ENCODE results near the gene CMPK2. TPM values are rescaled to one million over a fixed set of nuclear protein-coding genes. Genes with fewer than 3 reads are reported as not detected.
"Not testable (repeated sequence)": the region's sequence is repeated elsewhere in the genome, so short reads cannot be mapped to it uniquely, and the experiment has no call there.

Gene CMPK2
- total RNA-seq, 1 experiment from 2014 or later = not detected

GRCh38 chr2:6881516-6881915, 15.8 kb upstream of the CMPK2 start:
- DNase-seq (ENCODE audit: low spot score) = no peak
- in situ Hi-C loops (cut with HindIII; ENCODE audit: low sequenced_read_pairs) = no loop called here

DNA sequence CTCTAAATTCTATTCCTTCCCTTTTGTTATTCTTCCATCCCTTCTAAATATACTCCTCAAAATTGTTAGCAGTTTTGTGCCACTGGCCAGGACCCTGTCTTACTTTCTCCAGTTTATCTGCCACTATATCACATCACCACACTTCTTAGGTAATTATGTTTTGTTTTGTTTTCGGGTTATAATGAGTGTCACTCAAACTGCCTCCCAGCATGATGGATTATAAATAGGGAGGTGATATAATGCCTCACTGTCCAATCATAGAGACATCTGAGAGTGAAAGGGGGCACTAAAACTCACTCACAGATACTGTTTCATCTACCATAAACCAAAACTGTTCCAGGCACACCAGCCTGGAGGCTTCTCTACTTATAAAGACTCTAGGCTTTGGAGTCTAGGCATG, 15.3 kb upstream of the CMPK2 start:
- in situ Hi-C loops (cut with HindIII; ENCODE audit: low sequenced_read_pairs) = no loop called here

DNA sequence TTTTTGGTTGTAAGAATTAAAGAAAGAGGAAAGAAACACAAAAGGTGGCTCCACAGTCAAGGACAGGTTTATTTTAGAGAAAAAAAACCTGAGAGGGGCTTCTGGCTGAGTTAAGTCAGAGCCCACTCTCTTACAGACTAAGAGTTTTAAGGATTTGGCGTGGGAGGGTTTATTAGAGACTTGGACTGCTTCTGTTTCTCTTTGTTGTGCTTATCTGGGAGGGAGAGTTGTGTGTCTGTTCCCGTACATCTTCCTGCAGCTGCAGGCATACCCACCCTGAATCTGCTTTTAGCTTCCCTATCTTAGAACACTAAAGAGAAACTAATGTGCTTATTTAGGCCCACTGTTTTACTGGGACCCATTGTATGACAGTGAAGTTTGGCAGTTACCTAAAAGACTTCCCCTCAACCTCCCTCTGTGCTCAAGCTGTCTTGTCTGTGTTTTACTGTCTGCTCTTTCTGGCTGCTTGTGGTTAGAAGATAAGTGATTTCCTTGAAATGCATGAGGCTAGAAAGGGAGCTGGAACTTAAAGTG, 14.6 kb upstream of the CMPK2 start:
- in situ Hi-C loops (cut with HindIII; ENCODE audit: low sequenced_read_pairs) = no loop called here

More for the DNA sequence above, 15.3 kb upstream of the CMPK2 start:
- DNase-seq (ENCODE audit: low spot score) = no peak

DNA sequence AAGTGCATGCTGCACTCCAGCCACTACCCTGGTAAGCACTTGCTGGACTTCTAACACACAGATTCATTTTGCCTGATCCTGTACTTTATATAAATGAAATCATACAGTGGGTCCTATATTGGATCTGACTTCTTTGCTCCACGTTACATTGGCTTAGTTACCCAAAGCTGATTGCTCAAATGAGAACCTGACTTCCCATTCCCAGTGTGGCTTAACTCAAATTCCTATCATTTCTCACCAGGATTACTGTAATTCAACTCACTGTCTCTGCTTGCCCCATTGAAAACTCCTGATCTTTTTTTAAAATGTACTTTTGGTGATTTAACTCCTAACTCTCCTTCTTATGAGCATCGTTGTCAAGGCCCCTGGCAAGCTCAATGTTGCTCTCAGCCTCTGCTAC, 13.3 kb upstream of the CMPK2 start:
- in situ Hi-C loops (cut with HindIII; ENCODE audit: low sequenced_read_pairs) = no loop called here
- no peak for DNase-seq (ENCODE audit: low spot score)

More for the DNA sequence above, 14.6 kb upstream of the CMPK2 start:
- DNase-seq (ENCODE audit: low spot score) = no peak

GRCh38 chr2:6878549-6878948, 12.8 kb upstream of the CMPK2 start:
- no peak for DNase-seq (ENCODE audit: low spot score)
- in situ Hi-C loops (cut with HindIII; ENCODE audit: low sequenced_read_pairs) = no loop called here

GRCh38 chr2:6877402-6878304, 11.9 kb upstream of the CMPK2 start, which contains the start of gene RSAD2:
Gene RSAD2, plus strand, starts transcription at chr2:6877777. Its CDS starts 24 bp downstream, at chr2:6877801.
- DNase-seq (ENCODE audit: low spot score) = peak; percentile 2
- in situ Hi-C loops (cut with HindIII; ENCODE audit: low sequenced_read_pairs) = no loop called here

GRCh38 chr2:6876309-6876708, 10.6 kb upstream of the CMPK2 start:
- in situ Hi-C loops (cut with HindIII; ENCODE audit: low sequenced_read_pairs) = no loop called here
- no peak for DNase-seq (ENCODE audit: low spot score)

DNA sequence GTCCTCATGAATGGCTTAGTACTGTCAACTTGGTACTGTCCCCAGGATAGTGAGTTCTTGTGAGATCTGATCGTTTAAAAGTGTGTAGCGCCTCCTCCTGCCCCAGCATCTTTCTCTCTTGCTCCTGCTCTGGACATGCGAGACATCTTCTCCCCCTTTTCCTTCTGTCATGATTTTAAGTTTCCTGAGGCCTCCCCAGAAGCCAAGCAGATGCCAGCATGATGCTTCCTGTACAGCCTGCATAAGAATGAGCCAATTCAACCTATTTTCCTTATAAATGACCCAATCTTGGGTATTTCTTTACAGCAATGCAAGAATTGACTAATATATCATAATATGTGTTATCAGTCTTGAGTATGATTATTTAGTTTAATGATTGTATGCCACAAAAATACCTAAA, 8.3 kb upstream of the CMPK2 start:
- DNase-seq (ENCODE audit: low spot score) = no peak
- in situ Hi-C loops (cut with HindIII; ENCODE audit: low sequenced_read_pairs) = no loop called here

GRCh38 chr2:6872394-6872793, 6.7 kb upstream of the CMPK2 start:
- in situ Hi-C loops (cut with HindIII; ENCODE audit: low sequenced_read_pairs) = no loop called here
- DNase-seq (ENCODE audit: low spot score) = no peak

DNA sequence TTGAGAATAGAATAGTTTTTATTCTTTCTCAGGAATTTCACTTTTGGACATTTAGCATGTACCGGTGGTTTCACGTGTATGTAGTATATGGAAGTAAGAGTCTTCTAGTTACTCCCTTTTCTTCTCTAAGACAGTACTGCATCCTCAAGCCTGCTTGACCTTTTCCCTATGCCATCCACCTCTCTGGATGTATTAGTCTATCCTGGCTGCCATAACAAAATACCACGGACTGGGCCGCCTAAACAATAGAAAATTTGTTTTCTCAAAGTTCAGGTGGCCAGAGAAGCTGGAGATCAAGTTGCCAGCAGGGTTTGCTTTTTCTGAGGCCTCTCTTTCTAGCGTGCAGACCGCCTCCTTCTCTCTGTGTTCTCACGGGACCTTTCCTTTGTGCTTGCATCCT, 1.3 kb upstream of the CMPK2 start:
- no peak for DNase-seq (ENCODE audit: low spot score)
- in situ Hi-C loops (cut with HindIII; ENCODE audit: low sequenced_read_pairs) = no loop called here

GRCh38 chr2:6866275-6866671, 566 bp upstream of the CMPK2 start:
- in situ Hi-C loops (cut with HindIII; ENCODE audit: low sequenced_read_pairs) = no loop called here
- peak; percentile 63 for DNase-seq (ENCODE audit: low spot score)

GRCh38 chr2:6864923-6865345, 773 bp downstream of the CMPK2 start:
- in situ Hi-C loops (cut with HindIII; ENCODE audit: low sequenced_read_pairs) = no loop called here
- DNase-seq (ENCODE audit: low spot score) = no peak

DNA sequence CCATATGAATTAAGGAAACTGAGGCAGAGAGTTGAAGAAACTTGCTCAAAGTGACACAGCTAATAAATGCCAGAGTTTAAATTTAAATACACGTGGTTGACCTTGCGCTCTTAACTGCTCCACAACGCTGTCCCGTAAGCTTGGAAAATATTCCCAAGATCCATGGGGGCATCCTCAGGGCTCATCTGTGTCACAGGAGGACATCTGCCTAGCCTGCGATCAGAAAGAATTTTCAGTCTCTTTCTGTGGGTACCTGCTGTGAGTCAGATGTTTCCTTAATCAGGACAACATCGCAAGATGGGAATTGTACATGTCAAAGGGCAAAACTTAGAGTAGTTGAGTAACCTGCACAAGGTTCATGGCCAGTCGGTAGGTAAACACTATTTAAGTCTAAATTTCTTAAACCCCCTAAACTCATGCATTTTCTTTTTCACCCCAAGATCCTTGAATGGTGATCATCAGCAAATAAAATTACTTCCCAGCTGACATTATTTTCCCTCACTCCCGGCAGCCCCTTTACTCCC, 1.4 kb downstream of the CMPK2 start:
- in situ Hi-C loops (cut with HindIII; ENCODE audit: low sequenced_read_pairs) = no loop called here
- no peak for DNase-seq (ENCODE audit: low spot score)

GRCh38 chr2:6863792-6864191, 1.9 kb downstream of the CMPK2 start:
- DNase-seq (ENCODE audit: low spot score) = no peak
- in situ Hi-C loops (cut with HindIII; ENCODE audit: low sequenced_read_pairs) = no loop called here

DNA sequence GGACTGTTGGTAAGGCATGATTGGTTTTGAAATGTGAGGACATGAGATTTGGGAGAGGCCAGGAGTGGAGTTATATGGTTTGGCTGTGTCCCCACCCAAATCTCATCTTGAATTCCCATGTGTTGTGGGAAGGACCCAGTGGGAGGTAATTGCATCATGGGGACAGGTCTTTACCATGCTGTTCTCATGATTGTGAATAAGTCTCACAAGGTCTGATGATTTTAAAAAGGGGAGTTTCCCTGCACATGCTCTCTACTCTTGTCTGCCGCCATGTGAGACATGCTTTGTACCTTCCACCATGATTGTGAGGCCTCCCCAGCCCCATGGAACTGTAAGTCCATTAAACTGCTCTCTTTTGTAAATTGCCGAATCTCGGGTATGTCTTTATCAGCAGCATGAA, 5.4 kb downstream of the CMPK2 start:
- in situ Hi-C loops (cut with HindIII; ENCODE audit: low sequenced_read_pairs) = no loop called here
- no peak for DNase-seq (ENCODE audit: low spot score)

GRCh38 chr2:6858466-6859027, 7.2 kb downstream of the CMPK2 start:
- DNase-seq (ENCODE audit: low spot score); in situ Hi-C loops (cut with HindIII; ENCODE audit: low sequenced_read_pairs): not testable (repeated sequence)

GRCh38 chr2:6856548-6856920, 9.2 kb downstream of the CMPK2 start:
- in situ Hi-C loops (cut with HindIII; ENCODE audit: low sequenced_read_pairs) = no loop called here
- no peak for DNase-seq (ENCODE audit: low spot score)

DNA sequence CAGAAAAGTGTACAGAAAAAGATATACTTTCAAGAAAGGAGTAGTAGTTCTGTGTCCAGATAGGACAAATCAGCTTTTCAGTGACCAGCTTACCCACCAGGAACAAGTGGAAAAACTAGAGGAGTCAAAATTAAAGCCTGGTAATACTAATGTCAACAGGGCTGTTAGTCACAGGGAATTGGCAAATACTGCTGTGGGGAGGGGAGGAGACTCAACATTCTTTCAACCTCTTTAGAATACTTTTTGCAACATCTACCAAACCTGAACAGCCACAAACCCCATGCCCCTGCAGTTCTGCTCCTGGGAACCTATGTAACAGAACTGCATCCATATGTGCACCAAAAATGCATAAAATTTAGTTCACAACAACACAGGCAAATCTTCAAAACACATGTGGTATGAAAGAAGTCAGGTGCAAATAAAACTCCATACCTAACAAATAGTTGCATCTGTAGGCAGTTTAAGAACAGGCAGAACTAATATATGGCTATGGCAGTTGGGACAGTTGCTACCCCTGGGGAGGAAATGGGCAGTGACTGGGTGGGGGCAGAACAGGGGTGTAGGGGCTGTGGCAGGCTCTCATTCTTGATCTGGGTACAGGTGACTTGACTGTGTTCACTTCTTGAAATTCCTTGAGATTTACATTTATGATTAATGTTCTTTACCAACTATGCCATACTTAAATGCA, 9.7 kb downstream of the CMPK2 start:
- DNase-seq (ENCODE audit: low spot score) = no peak
- in situ Hi-C loops (cut with HindIII; ENCODE audit: low sequenced_read_pairs) = no loop called here

- in situ Hi-C loops (cut with HindIII; ENCODE audit: low sequenced_read_pairs) = no loop called here
- DNase-seq (ENCODE audit: low spot score) = no peak
Measured at GRCh38 chr2:6854416-6854815, 11.3 kb downstream of the CMPK2 start.

DNA sequence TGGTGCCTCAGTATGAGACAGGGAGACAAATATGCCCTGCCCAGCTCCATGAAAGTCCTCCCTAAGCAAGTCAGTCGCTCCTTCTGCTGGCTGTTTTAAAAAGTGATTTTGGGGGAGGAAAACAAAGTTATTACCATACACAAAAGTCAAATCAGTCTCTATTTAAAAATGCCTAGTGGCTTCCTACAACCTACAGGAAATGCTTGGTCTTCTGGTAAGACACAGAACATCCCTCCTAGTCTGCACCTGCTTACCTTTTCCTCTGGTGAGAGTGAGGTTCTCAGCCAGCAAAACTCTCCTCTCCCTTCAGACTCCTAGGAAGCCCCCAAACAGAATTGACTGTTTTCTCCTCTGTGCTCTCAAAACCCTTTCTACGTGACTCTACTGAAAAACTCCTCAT, 13.5 kb downstream of the CMPK2 start:
- in situ Hi-C loops (cut with HindIII; ENCODE audit: low sequenced_read_pairs) = no loop called here
- DNase-seq (ENCODE audit: low spot score) = no peak
